ENCODE measurements around the gene ATP6V1A. TPM values are rescaled to one million over a fixed set of nuclear protein-coding genes. Genes with fewer than 3 reads are reported as not detected.
A peak's percentile ranks its signal among the peaks of the same experiment; 100 is the strongest.

Gene ATP6V1A
- total RNA-seq = 10 to 100 TPM; 58.7 to 82.6 (median 65.7) TPM
- long read RNA-seq, donor 1, full-length matches to known transcripts = 10 of 18 reads
- long read RNA-seq, donor 1, partial matches to known transcripts = 5 of 18 reads
- long read RNA-seq, donor 1, other reads (novel, unspliced or antisense) = 3 of 18 reads
- long read RNA-seq, donor 2, full-length matches to known transcripts = 20 of 25 reads
- long read RNA-seq, donor 2, partial matches to known transcripts = 1 of 25 reads
- long read RNA-seq, donor 2, other reads (novel, unspliced or antisense) = 4 of 25 reads

- intact Hi-C loops (cut with DNase I, micrococcal nuclease) = no loop called here
- H3K4me1 ChIP-seq (ENCODE audit: low read depth) = peaks cover 18% of the 10 kb centered on the region
- peak within 1 kb of the TSS; percentile 85 for H3K4me3 ChIP-seq
- TF ChIP-seq CTCF (IDR thresholded peaks at IDR 0.05) = no peak
- H3K9me3 ChIP-seq = no peaks in the 10 kb centered on the region
- peak; percentile 70 for ATAC-seq
- no peaks in the 10 kb centered on the region for H3K36me3 ChIP-seq (ENCODE audit: low read depth)
- DNase-seq = peak; percentile 85 to 93 (median 90)
Observed at GRCh38 chr3:113746548-113747282, at the start of gene ATP6V1A. Gene ATP6V1A, plus strand, starts transcription at chr3:113747035. Its CDS starts 31,719 bp downstream, at chr3:113778754.

- Histone ChIP-seq H3K4me3 (peak overlapping the region; percentile 95), H3K36me3 (ENCODE audit: low read depth) (no peaks in the 10 kb centered on the region), H3K4me1 (ENCODE audit: low read depth) (peaks cover 19% of the 10 kb centered on the region), H3K9me3 (no peaks in the 10 kb centered on the region)
- DNase-seq (no peak), ATAC-seq (peak; percentile 16)
- no peak for TF ChIP-seq CTCF (IDR thresholded peaks at IDR 0.05)
- intact Hi-C loops (cut with DNase I, micrococcal nuclease) = no loop called here
Observed at GRCh38 chr3:113697500-113698090, 49.2 kb upstream of the ATP6V1A start.

- ATAC-seq = no peak
- H3K4me1 ChIP-seq (ENCODE audit: low read depth) = peaks cover 19% of the 10 kb centered on the region
- H3K4me3 ChIP-seq = no peak overlapping the region
- H3K36me3 ChIP-seq (ENCODE audit: low read depth) = no peaks in the 10 kb centered on the region
- TF ChIP-seq CTCF (IDR thresholded peaks at IDR 0.05) = no peak
- no peaks in the 10 kb centered on the region for H3K9me3 ChIP-seq
- intact Hi-C loops (cut with DNase I, micrococcal nuclease) = no loop called here
- DNase-seq = no peak
Observed at GRCh38 chr3:113698213-113698742, 48.6 kb upstream of the ATP6V1A start.

- H3K9me3 ChIP-seq = no peaks in the 10 kb centered on the region
- intact Hi-C loops (cut with DNase I, micrococcal nuclease) = no loop called here
- DNase-seq (peak; percentile 54 to 71 (median 70)), ATAC-seq (no peak)
- H3K4me1 ChIP-seq (ENCODE audit: low read depth) = peaks cover 19% of the 10 kb centered on the region
- no peak for TF ChIP-seq CTCF (IDR thresholded peaks at IDR 0.05)
- no peaks in the 10 kb centered on the region for H3K36me3 ChIP-seq (ENCODE audit: low read depth)
- peak overlapping the region; percentile 6 for H3K4me3 ChIP-seq
Observed at GRCh38 chr3:113698956-113699355, 47.9 kb upstream of the ATP6V1A start.

- Histone ChIP-seq H3K4me1 (ENCODE audit: low read depth) (no peaks in the 10 kb centered on the region), H3K9me3 (no peaks in the 10 kb centered on the region), H3K4me3 (no peak overlapping the region), H3K36me3 (ENCODE audit: low read depth) (no peaks in the 10 kb centered on the region)
- intact Hi-C loops (cut with DNase I, micrococcal nuclease) = no loop called here
- TF ChIP-seq CTCF (IDR thresholded peaks at IDR 0.05) = no peak
- ATAC-seq = no peak
- DNase-seq = no peak
Observed at GRCh38 chr3:113707835-113708234, 39.0 kb upstream of the ATP6V1A start.

Measured in mucosa of descending colon (tissue), 3 donors.